Glutamatergic neuron (in vitro differentiated cells): ENCODE data around the gene HTT. TPM values are rescaled to one million over a fixed set of nuclear protein-coding genes. Genes with fewer than 3 reads are reported as not detected.

Source experiments
- DNase-seq: peaks from one replicate; pipeline ENCODE4 v3.0.0; 2022
- H3K27ac Mint-ChIP-seq: one replicate; pipeline ENCODE4 v1.8.0; 2020; ENCODE audit warnings: mild to moderate bottlenecking, mixed read lengths, inconsistent platforms; ENCODE audit not compliant: unreplicated experiment
- H3K27me3 Mint-ChIP-seq: one replicate; pipeline ENCODE4 v1.8.0; 2020; ENCODE audit warnings: mild to moderate bottlenecking, moderate library complexity, mixed read lengths, inconsistent platforms; ENCODE audit not compliant: unreplicated experiment
- H3K36me3 Mint-ChIP-seq: one replicate; pipeline ENCODE4 v1.8.0; 2020; ENCODE audit warnings: mild to moderate bottlenecking, mixed read lengths, inconsistent platforms; ENCODE audit not compliant: unreplicated experiment
- H3K4me1 Mint-ChIP-seq: one replicate; pipeline ENCODE4 v1.8.0; 2020; ENCODE audit warnings: mild to moderate bottlenecking, low read depth, mixed read lengths, inconsistent platforms; ENCODE audit not compliant: unreplicated experiment
- H3K4me3 Mint-ChIP-seq: one replicate; pipeline ENCODE4 v1.8.0; 2020; ENCODE audit warnings: mild to moderate bottlenecking, mixed read lengths, inconsistent platforms; ENCODE audit not compliant: unreplicated experiment
- H3K9me3 Mint-ChIP-seq: one replicate; pipeline ENCODE4 v1.8.0; 2020; ENCODE audit warnings: mild to moderate bottlenecking, moderate library complexity, mixed read lengths, inconsistent platforms; ENCODE audit not compliant: unreplicated experiment
- total RNA-seq: library from RNA; stranded (reverse); fragmentation: NEBNext Ultra II Directional; extraction: Animal tissue kit (Norgen Biotek cat#: 25700); gene quantifications from one replicate; pipeline ENCODE4 v1.2.1, GENCODE V29; 2021; ENCODE audit not compliant: unreplicated experiment
- TF ChIP-seq, protein P1 (sequence below): fragments of 200-600 bp; sonication (generic); IDR thresholded peaks from one replicate; pipeline ENCODE4 v1.5.0; 2021; ENCODE audit not compliant: partially characterized antibody, unreplicated experiment

The HTT gene
- total RNA-seq, 1 donor from 2014 or later = 107 TPM

GRCh38 chr4:3245676-3246075 lies 171.2 kb downstream of the HTT start:
- no peak for DNase-seq
- peaks cover 18% of the 10 kb centered on the region for H3K4me1 Mint-ChIP-seq
- TF ChIP-seq, protein P1, sequence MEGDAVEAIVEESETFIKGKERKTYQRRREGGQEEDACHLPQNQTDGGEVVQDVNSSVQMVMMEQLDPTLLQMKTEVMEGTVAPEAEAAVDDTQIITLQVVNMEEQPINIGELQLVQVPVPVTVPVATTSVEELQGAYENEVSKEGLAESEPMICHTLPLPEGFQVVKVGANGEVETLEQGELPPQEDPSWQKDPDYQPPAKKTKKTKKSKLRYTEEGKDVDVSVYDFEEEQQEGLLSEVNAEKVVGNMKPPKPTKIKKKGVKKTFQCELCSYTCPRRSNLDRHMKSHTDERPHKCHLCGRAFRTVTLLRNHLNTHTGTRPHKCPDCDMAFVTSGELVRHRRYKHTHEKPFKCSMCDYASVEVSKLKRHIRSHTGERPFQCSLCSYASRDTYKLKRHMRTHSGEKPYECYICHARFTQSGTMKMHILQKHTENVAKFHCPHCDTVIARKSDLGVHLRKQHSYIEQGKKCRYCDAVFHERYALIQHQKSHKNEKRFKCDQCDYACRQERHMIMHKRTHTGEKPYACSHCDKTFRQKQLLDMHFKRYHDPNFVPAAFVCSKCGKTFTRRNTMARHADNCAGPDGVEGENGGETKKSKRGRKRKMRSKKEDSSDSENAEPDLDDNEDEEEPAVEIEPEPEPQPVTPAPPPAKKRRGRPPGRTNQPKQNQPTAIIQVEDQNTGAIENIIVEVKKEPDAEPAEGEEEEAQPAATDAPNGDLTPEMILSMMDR = no peak
- H3K36me3 Mint-ChIP-seq = peaks cover 13% of the 10 kb centered on the region
- H3K27ac Mint-ChIP-seq = no peak overlapping the region
- H3K27me3 Mint-ChIP-seq = peaks cover 17% of the 10 kb centered on the region
- peaks cover 4% of the 10 kb centered on the region for H3K9me3 Mint-ChIP-seq
- no peak overlapping the region for H3K4me3 Mint-ChIP-seq

DNA sequence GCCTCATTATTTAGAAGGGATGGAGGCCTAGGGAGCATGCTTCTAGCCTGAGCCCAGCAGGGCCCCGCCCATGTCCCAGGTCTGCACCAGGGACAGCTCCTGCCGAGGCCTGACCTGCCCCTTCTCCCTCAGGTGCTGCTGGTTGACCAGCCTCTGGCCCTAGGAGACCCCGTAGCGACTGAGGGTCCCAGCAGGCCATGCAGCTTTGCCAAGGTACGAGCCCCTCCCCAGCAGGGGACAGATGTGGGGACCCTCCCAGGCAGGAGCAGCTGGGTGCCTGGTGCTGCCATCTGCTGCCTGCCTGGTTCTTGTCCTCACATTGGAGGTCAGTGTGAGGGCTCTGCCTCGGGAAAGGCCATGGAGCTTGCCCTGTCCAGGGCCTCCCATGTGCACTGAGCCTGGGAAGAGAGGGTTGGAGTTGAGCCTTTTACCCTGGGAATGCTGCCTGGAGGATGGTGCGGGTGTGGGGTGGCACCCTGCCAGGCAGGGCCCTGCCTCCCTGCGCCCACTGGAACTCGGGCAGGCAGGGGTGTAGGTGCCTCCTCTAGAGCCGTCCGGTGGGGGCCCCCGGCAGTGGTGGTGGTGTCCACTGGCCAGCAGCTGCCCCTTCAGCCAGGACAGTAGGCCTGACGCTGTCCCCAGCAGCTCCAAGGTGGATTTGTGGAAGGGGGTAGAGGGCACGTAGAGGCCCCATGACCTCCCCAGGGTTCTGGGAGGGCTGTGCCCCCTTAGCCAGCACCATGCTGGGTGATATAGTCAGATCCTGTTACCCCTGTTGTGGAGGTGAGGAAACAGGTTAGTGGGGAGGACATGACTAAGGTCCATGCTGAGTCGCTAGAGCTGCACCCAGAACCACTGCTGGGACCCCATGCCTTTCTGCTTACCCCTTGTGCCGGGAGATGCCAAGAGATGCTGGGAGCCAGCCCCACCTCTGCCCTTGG lies 172.2 kb downstream of the HTT start:
- H3K27ac Mint-ChIP-seq = no peak overlapping the region
- peaks cover 10% of the 10 kb centered on the region for H3K4me1 Mint-ChIP-seq
- no peak overlapping the region for H3K4me3 Mint-ChIP-seq
- H3K27me3 Mint-ChIP-seq = peaks cover 17% of the 10 kb centered on the region
- peaks cover 13% of the 10 kb centered on the region for H3K36me3 Mint-ChIP-seq
- DNase-seq = no peak
- TF ChIP-seq, protein P1 = no peak
- peaks cover 7% of the 10 kb centered on the region for H3K9me3 Mint-ChIP-seq

DNA sequence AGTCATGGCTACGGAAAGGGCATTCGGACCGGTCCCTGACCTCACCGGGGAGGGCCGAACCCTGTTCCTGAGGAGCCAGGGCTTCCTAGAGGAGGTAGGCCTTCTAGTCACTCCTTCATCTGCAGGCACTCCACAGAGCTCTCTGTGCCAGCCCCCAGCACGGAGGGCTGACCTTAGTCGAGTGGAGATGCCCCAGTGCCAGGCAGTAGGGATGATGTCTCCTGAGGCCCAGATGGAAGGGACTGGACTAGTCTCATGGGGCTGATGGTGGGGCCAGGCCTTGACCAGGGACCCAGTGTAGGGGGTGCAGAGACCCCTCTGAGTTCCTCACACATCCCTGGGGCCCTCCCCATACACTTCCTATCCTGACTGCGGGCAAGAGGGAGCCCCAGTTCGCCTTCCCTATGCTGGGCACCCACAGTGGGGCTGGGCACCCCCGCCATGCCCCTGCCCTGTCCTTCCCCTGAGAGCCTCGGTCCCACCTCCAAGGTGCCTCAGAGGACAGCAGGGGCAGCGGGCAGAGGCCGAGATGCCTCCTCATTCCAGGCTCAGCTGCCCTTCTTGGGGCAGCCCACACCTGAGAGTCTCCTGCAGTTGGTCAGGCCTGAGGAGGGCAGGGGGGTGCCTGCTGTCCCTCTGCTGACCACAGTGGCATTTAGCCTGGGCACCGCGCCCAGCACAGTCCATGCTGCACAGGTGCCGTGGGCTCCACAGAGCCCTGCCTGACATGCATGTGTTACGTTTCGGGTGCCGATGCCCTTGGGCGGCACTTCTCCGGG lies 173.1 kb downstream of the HTT start:
- Mint-ChIP-seq H3K4me1 (peaks cover 10% of the 10 kb centered on the region), H3K27ac (no peak overlapping the region), H3K36me3 (peaks cover 6% of the 10 kb centered on the region), H3K27me3 (peaks cover 15% of the 10 kb centered on the region), H3K9me3 (peaks cover 8% of the 10 kb centered on the region), H3K4me3 (no peak overlapping the region)
- TF ChIP-seq, protein P1 = no peak
- no peak for DNase-seq

DNA sequence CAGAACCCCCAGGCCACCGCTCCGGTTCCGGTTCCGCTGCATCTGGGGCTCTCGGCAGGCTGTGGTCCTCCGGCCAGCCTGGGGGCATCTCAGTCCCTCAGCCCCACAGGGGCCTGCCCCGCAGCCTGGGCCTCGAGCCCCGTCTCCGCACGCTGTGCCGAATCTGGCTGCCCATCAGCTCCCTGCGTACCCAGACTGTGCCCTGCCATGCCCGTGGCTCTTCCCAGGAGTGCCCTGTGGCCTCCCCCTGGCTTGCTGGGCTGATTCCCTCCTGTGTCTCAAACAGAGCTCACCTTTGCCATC lies 173.6 kb downstream of the HTT start:
- peaks cover 8% of the 10 kb centered on the region for H3K9me3 Mint-ChIP-seq

More for the DNA sequence above, 173.6 kb downstream of the HTT start:
- H3K36me3 Mint-ChIP-seq = peaks cover under 1% of the 10 kb centered on the region
- TF ChIP-seq, protein P1 = no peak
- peaks cover 6% of the 10 kb centered on the region for H3K4me1 Mint-ChIP-seq
- H3K4me3 Mint-ChIP-seq = no peak overlapping the region
- peaks cover 12% of the 10 kb centered on the region for H3K27me3 Mint-ChIP-seq
- H3K27ac Mint-ChIP-seq = no peak overlapping the region
- DNase-seq = no peak
